ENCODE data around the gene ALOX15.
"Not testable (repeated sequence)": the region's sequence is repeated elsewhere in the genome, so short reads cannot be mapped to it uniquely, and the experiment has no call there.

The ALOX15 gene

DNA sequence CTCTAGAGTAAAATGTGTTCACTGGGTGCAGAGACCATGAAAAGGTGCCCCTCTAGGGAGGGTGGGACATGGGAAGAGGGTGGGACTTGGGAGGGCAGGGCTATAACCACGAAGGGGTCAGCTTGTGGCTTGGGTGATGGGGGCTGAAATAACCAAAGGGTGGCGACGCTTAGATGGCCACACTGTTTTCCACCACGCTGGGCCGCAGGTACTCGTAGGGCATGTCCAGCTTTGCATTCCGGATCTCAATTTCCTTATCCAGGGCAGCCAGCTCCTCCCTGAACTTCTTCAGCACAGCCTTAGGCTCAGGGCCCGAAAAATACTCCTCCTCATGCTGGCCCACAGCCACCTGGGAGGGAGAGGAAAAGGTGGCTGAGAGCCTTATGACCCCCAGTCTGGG is 10.0 kb downstream of the ALOX15 start:
- Histone ChIP-seq H3K27me3 (replicated peaks; ENCODE audit: control insufficient read depth, insufficient read depth, low read length) (no peaks in the 10 kb centered on the region), H3K4me3 (replicated peaks; ENCODE audit: low read depth, low read length) (no peak overlapping the region), H3K36me3 (ENCODE audit: control insufficient read depth, insufficient read depth, low read length) (no peaks in the 10 kb centered on the region)
- TF ChIP-seq, protein P1, sequence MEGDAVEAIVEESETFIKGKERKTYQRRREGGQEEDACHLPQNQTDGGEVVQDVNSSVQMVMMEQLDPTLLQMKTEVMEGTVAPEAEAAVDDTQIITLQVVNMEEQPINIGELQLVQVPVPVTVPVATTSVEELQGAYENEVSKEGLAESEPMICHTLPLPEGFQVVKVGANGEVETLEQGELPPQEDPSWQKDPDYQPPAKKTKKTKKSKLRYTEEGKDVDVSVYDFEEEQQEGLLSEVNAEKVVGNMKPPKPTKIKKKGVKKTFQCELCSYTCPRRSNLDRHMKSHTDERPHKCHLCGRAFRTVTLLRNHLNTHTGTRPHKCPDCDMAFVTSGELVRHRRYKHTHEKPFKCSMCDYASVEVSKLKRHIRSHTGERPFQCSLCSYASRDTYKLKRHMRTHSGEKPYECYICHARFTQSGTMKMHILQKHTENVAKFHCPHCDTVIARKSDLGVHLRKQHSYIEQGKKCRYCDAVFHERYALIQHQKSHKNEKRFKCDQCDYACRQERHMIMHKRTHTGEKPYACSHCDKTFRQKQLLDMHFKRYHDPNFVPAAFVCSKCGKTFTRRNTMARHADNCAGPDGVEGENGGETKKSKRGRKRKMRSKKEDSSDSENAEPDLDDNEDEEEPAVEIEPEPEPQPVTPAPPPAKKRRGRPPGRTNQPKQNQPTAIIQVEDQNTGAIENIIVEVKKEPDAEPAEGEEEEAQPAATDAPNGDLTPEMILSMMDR (IDR thresholded peaks at IDR 0.05; ENCODE audit: insufficient read depth, low read length, poor library complexity, severe bottlenecking) = no peak
- DNase-seq (ENCODE audit: extremely low read depth, insufficient read length) = no peak

DNA sequence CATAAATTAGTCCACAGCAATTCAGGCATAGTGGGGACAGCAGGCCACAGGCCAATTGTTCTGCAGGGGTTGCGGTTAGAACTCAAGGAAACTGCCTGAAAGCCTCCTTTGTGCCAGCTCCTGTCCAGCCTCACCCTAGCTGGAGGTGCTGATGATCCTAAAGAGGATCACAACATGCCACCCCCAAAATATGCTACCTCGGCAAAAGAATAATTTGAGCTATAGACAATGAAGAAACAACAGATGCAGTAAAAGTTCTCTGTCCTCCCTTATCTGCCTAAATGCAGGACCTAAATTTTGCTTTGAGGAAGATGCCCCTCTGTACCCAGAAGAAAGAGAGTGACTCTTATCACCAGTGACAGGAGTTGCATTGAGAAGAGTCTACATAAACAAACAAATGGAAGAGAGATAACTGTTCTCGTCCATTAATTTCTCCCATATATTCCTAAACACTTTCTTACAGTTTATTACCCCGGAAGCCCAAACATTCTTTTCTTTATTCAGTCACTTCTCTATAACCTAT is 14.7 kb downstream of the ALOX15 start:
- Histone ChIP-seq H3K27me3 (replicated peaks; ENCODE audit: control insufficient read depth, insufficient read depth, low read length) (no peaks in the 10 kb centered on the region; the same call in 1 of the 2 replicates), H3K4me3 (replicated peaks; ENCODE audit: low read depth, low read length) (no peak overlapping the region), H3K36me3 (ENCODE audit: control insufficient read depth, insufficient read depth, low read length) (no peaks in the 10 kb centered on the region)
- TF ChIP-seq, protein P1 (IDR thresholded peaks at IDR 0.05; ENCODE audit: insufficient read depth, low read length, poor library complexity, severe bottlenecking) = no peak
- no peak for DNase-seq (ENCODE audit: extremely low read depth, insufficient read length)

DNA sequence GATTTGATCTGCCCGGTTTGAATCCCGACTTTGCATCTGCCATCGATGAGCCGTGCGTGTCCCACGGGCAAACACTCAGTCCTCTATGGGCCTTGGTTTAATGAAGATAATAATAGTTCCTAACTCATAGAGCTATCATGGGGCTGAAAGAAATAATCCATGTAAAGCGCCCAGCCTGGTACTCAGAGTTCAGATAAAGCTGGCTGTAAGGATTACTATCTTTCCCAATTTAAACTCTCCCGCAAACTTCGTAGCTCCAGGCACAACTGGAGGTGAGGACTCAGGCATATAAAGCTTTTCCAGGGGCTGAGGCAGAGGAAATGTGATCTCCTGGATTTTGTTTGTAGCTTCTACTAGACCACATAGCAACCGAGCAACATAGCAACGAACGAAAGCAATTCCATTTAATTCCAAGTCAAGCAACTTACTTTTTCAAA is 16.3 kb downstream of the ALOX15 start:
- DNase-seq (ENCODE audit: extremely low read depth, insufficient read length) = no peak

GRCh38 chr17:4624451-4624911 is 17.0 kb downstream of the ALOX15 start:
- not testable (repeated sequence) for H3K4me3 ChIP-seq (replicated peaks; ENCODE audit: low read depth, low read length); DNase-seq (ENCODE audit: extremely low read depth, insufficient read length); H3K36me3 ChIP-seq (ENCODE audit: control insufficient read depth, insufficient read depth, low read length); H3K27me3 ChIP-seq (replicated peaks; ENCODE audit: control insufficient read depth, insufficient read depth, low read length)

More for the DNA sequence above, 16.3 kb downstream of the ALOX15 start:
- TF ChIP-seq, protein P1 (IDR thresholded peaks at IDR 0.05; ENCODE audit: insufficient read depth, low read length, poor library complexity, severe bottlenecking) = no peak
- Histone ChIP-seq H3K27me3 (replicated peaks; ENCODE audit: control insufficient read depth, insufficient read depth, low read length) (no peaks in the 10 kb centered on the region; the same call in 1 of the 2 replicates), H3K36me3 (ENCODE audit: control insufficient read depth, insufficient read depth, low read length) (no peaks in the 10 kb centered on the region), H3K4me3 (replicated peaks; ENCODE audit: low read depth, low read length) (no peak overlapping the region)

DNA sequence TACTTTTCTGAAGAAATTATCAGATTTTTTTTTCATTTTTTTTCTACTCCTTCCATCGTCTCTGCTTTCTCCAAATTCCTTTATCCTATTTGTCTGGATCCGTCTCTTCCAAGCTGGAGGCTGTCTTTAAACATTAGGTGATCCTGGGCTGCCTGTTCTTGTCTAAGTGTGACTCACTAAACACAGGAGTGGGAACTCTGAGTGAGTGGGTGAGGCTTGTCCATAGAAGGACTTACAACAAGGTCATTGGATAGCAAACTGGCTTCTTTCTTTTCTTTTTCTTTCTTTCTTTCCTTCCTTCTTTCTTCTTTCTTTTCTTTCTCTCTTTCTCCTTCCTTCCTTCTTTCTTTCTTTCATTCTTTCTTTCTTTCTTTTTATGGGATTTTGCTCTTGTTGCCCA is 18.2 kb downstream of the ALOX15 start:
- TF ChIP-seq, protein P1 (IDR thresholded peaks at IDR 0.05; ENCODE audit: insufficient read depth, low read length, poor library complexity, severe bottlenecking) = no peak

DNA sequence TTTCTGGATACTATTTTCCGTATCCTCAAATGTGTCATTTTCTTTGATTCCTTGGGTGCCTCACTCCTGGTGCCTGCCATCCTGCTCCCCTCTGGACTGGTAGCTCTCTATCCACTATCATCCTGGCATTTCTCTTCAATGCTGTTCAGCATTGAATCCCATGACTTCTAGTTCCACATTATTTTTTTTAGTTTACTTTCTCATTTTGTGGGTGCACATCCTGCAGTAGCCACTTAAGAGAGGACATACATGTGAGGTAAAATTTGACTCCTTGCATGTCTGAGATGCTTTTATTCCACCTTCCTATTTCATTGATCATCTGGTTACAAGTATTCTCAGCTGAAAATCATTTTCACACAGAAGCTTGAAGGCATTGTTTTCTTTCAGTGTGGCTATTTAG is 19.1 kb downstream of the ALOX15 start:
- TF ChIP-seq, protein P1 (IDR thresholded peaks at IDR 0.05; ENCODE audit: insufficient read depth, low read length, poor library complexity, severe bottlenecking) = no peak

More for the DNA sequence above, 18.2 kb downstream of the ALOX15 start:
- no peak for DNase-seq (ENCODE audit: extremely low read depth, insufficient read length)
- Histone ChIP-seq H3K4me3 (replicated peaks; ENCODE audit: low read depth, low read length) (no peak overlapping the region), H3K27me3 (replicated peaks; ENCODE audit: control insufficient read depth, insufficient read depth, low read length) (no peaks in the 10 kb centered on the region; the same call in 1 of the 2 replicates), H3K36me3 (ENCODE audit: control insufficient read depth, insufficient read depth, low read length) (no peaks in the 10 kb centered on the region)

More for the DNA sequence above, 19.1 kb downstream of the ALOX15 start:
- no peak overlapping the region for H3K4me3 ChIP-seq (replicated peaks; ENCODE audit: low read depth, low read length)
- no peak for DNase-seq (ENCODE audit: extremely low read depth, insufficient read length)
- no peaks in the 10 kb centered on the region; the same call in 1 of the 2 replicates for H3K27me3 ChIP-seq (replicated peaks; ENCODE audit: control insufficient read depth, insufficient read depth, low read length)
- no peaks in the 10 kb centered on the region for H3K36me3 ChIP-seq (ENCODE audit: control insufficient read depth, insufficient read depth, low read length)
